HepG2 (cell line): ENCODE results near the gene GDF7. TPM values are rescaled to one million over a fixed set of nuclear protein-coding genes. Genes with fewer than 3 reads are reported as not detected.

Experiments
- AGO1 ChIP-seq: fragments of 200-400 bp; formaldehyde crosslinking; IDR thresholded peaks from 2 replicates; pipeline ENCODE4 v1.6.1; 2017; ENCODE audit warnings: mild to moderate bottlenecking, low read depth, low read length, moderate library complexity; ENCODE audit not compliant: poor library complexity, severe bottlenecking
- BRCA1 ChIP-seq: sonication (generic); formaldehyde crosslinking; IDR thresholded peaks from 2 replicates; pipeline ENCODE4 v1.4.0; 2020; ENCODE audit warnings: missing genetic modification reagents
- ERF ChIP-seq: IDR thresholded peaks from 2 replicates; pipeline ENCODE4 v1.6.1; 2018; ENCODE audit warnings: missing biosample characterization, missing genetic modification reagents
- HNRNPH1 ChIP-seq: fragments of 200-400 bp; formaldehyde crosslinking; optimal IDR thresholded peaks from 2 replicates; pipeline ENCODE3; 2017; ENCODE audit warnings: mild to moderate bottlenecking, low read depth, low read length
- NKX3-1 ChIP-seq: sonication (generic); formaldehyde crosslinking; IDR thresholded peaks from 2 replicates; pipeline ENCODE4 v1.5.0; 2020; ENCODE audit warnings: missing genetic modification reagents
- SNAPC4 ChIP-seq: sonication (generic); formaldehyde crosslinking; IDR thresholded peaks from 2 replicates; pipeline ENCODE4 v1.4.0; 2020; ENCODE audit warnings: mild to moderate bottlenecking, missing genetic modification reagents
- TSC22D2 ChIP-seq: sonication (generic); formaldehyde crosslinking; IDR thresholded peaks from 2 replicates; pipeline ENCODE4 v1.5.1; 2020; ENCODE audit warnings: missing genetic modification reagents, mild to moderate bottlenecking, borderline replicate concordance
- ZBTB49 ChIP-seq: sonication (generic); formaldehyde crosslinking; IDR thresholded peaks from 2 replicates; pipeline ENCODE4 v1.4.0; 2020; ENCODE audit warnings: missing genetic modification reagents, borderline replicate concordance
- ZNF160 ChIP-seq: sonication (generic); formaldehyde crosslinking; IDR thresholded peaks from 2 replicates; pipeline ENCODE4 v1.8.0; 2022; ENCODE audit warnings: mild to moderate bottlenecking, inconsistent platforms, missing genetic modification reagents
- ZSCAN25 ChIP-seq: sonication (generic); formaldehyde crosslinking; IDR thresholded peaks from 2 replicates; pipeline ENCODE4 v1.8.0; 2022; ENCODE audit warnings: mild to moderate bottlenecking, missing genetic modification reagents
- polyA plus RNA-seq, 8 experiments: library from polyadenylated mRNA; depleted of rRNA in 3 of 8; stranded (reverse) in 7 of 8; unstranded in 1 of 8; fragments of >200 nt; fragmentation: Illumina TruSeq in 4 of 8; extraction: Trizol in 4 of 8; gene quantifications; 2 replicates each; pipeline versions ENCODE4 v1.2.1 to v1.2.3, GENCODE V29; 2011 to 2016; ENCODE audit warnings: low read depth in 4 of 8, missing spikeins in 1 of 8, mixed read lengths in 1 of 8; ENCODE audit not compliant: insufficient read depth in 1 of 8
- total RNA-seq, 5 experiments: library from RNA; depleted of rRNA; stranded (reverse); fragments of >200 nt; fragmentation: Illumina TruSeq; extraction: Trizol; gene quantifications; 2 replicates each; pipeline ENCODE4 v1.2.3, GENCODE V29; 2016; ENCODE audit warnings: low read depth in 1 of 5
- TF ChIP-seq, protein P1 (sequence below): sonication (generic); formaldehyde crosslinking; IDR thresholded peaks from 2 replicates; pipeline ENCODE4 v1.8.0; 2022; ENCODE audit warnings: mild to moderate bottlenecking, missing genetic modification reagents, moderate library complexity
- TF ChIP-seq, protein P2 (sequence below), 2 experiments: IDR thresholded peaks; 2 replicates each; pipeline ENCODE4 v1.6.1; 2011 to 2012; ENCODE audit warnings: low read length in 2 of 2, borderline replicate concordance in 1 of 2, low read depth in 1 of 2, mild to moderate bottlenecking in 1 of 2, moderate library complexity in 1 of 2
- TF ChIP-seq, protein P3 (sequence below): sonication (generic); formaldehyde crosslinking; IDR thresholded peaks from 2 replicates; pipeline ENCODE4 v1.8.1; 2023; ENCODE audit warnings: mild to moderate bottlenecking, moderate library complexity, missing genetic modification reagents

The GDF7 gene
- total and polyA plus RNA-seq, 2 of the 13 experiments (the other 11 are each of a cell fraction or from before 2014, with no cell fraction given), result 1.6 to 15.0 TPM

- TF ChIP-seq, protein P1, sequence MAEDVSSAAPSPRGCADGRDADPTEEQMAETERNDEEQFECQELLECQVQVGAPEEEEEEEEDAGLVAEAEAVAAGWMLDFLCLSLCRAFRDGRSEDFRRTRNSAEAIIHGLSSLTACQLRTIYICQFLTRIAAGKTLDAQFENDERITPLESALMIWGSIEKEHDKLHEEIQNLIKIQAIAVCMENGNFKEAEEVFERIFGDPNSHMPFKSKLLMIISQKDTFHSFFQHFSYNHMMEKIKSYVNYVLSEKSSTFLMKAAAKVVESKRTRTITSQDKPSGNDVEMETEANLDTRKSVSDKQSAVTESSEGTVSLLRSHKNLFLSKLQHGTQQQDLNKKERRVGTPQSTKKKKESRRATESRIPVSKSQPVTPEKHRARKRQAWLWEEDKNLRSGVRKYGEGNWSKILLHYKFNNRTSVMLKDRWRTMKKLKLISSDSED (CRISPR knock-in tag), result 0 out of 2 replicates have a peak, but pooled peaks have one; percentile 31
- TF ChIP-seq TSC22D2 (CRISPR knock-in tag) (peak; percentile 89; the same call in 1 of the 2 replicates), SNAPC4 (CRISPR knock-in tag) (0 out of 2 replicates have a peak, but pooled peaks have one; percentile 55), HNRNPH1 (no peak), ERF (CRISPR knock-in tag) (peak; percentile 94), ZNF160 (0 out of 2 replicates have a peak, but pooled peaks have one; percentile 28), ZSCAN25 (CRISPR knock-in tag) (peak; percentile 75; the same call in 1 of the 2 replicates), AGO1 (no peak), ZBTB49 (CRISPR knock-in tag) (no peak), NKX3-1 (CRISPR knock-in tag) (peak; percentile 77; the same call in 1 of the 2 replicates), BRCA1 (CRISPR knock-in tag) (peak; percentile 88)
- TF ChIP-seq, protein P2, sequence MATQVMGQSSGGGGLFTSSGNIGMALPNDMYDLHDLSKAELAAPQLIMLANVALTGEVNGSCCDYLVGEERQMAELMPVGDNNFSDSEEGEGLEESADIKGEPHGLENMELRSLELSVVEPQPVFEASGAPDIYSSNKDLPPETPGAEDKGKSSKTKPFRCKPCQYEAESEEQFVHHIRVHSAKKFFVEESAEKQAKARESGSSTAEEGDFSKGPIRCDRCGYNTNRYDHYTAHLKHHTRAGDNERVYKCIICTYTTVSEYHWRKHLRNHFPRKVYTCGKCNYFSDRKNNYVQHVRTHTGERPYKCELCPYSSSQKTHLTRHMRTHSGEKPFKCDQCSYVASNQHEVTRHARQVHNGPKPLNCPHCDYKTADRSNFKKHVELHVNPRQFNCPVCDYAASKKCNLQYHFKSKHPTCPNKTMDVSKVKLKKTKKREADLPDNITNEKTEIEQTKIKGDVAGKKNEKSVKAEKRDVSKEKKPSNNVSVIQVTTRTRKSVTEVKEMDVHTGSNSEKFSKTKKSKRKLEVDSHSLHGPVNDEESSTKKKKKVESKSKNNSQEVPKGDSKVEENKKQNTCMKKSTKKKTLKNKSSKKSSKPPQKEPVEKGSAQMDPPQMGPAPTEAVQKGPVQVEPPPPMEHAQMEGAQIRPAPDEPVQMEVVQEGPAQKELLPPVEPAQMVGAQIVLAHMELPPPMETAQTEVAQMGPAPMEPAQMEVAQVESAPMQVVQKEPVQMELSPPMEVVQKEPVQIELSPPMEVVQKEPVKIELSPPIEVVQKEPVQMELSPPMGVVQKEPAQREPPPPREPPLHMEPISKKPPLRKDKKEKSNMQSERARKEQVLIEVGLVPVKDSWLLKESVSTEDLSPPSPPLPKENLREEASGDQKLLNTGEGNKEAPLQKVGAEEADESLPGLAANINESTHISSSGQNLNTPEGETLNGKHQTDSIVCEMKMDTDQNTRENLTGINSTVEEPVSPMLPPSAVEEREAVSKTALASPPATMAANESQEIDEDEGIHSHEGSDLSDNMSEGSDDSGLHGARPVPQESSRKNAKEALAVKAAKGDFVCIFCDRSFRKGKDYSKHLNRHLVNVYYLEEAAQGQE (IDR thresholded peaks at IDR 0.05; ENCODE audit: borderline replicate concordance in 1 of 2, low read depth in 1 of 2, low read length in 2 of 2), result peak in 1 of 2 experiments; percentile 63; a peak in 1 of 4 replicates
- TF ChIP-seq, protein P3, sequence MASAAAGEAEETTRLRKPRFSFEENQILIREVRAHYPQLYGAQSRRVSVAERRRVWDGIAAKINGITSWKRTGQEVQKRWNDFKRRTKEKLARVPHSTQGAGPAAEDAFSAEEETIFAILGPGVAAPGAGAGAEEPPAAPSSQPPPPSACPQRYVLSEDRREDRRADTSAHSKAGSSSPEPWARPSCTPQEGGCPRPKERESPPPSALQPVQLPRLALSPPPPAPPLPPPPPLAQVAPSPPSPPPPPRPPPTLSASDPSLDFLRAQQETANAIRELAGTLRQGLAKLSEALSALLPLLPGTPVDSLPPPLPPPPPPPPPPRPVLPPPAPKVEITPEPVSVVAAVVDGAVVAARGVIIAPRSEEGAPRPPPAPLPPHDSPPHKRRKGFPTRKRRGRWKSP (CRISPR knock-in tag), result peak; percentile 78; the same call in 1 of the 2 replicates
Observed at GRCh38 chr2:20676353-20677215, 9.6 kb downstream of the GDF7 start (continued).
